ENCODE results near the gene ARSG. TPM values are rescaled to one million over a fixed set of nuclear protein-coding genes. Genes with fewer than 3 reads are reported as not detected.
A peak's percentile ranks its signal among the peaks of the same experiment; 100 is the strongest.
"Not testable (repeated sequence)": the region's sequence is repeated elsewhere in the genome, so short reads cannot be mapped to it uniquely, and the experiment has no call there.

Gene ARSG
- total and polyA plus RNA-seq, 2 experiments from 2014 or later, result 5.6 to 15.4 TPM

GRCh38 chr17:68346448-68346847, 55.2 kb downstream of the ARSG start:
- H3K27me3 ChIP-seq, result no peaks in the 10 kb centered on the region
- H3K4me1 ChIP-seq (ENCODE audit: low read depth), result no peaks in the 10 kb centered on the region
- H3K4me3 ChIP-seq, result no peak overlapping the region
- DNase-seq (ENCODE audit: low read depth in 1 of 2, low spot score in 1 of 2), result no peak
- TF ChIP-seq CTCF (IDR thresholded peaks at IDR 0.05; ENCODE audit: low read depth, low read length), result no peak
- no peak overlapping the region for H3K27ac ChIP-seq
- no peaks in the 10 kb centered on the region for H3K9me3 ChIP-seq (ENCODE audit: low read depth)
- H3K36me3 ChIP-seq, result no peaks in the 10 kb centered on the region

GRCh38 chr17:68347380-68347779, 56.1 kb downstream of the ARSG start:
- Histone ChIP-seq H3K4me1 (ENCODE audit: low read depth) (no peaks in the 10 kb centered on the region), H3K27ac (no peak overlapping the region), H3K4me3 (no peak overlapping the region), H3K27me3 (no peaks in the 10 kb centered on the region), H3K9me3 (ENCODE audit: low read depth) (no peaks in the 10 kb centered on the region), H3K36me3 (no peaks in the 10 kb centered on the region)
- DNase-seq (ENCODE audit: low read depth in 1 of 2, low spot score in 1 of 2), result no peak
- no peak for TF ChIP-seq CTCF (IDR thresholded peaks at IDR 0.05; ENCODE audit: low read depth, low read length)

- no peaks in the 10 kb centered on the region for H3K36me3 ChIP-seq
- DNase-seq (ENCODE audit: low read depth in 1 of 2, low spot score in 1 of 2), result no peak
- no peak overlapping the region for H3K4me3 ChIP-seq
- no peak overlapping the region for H3K27ac ChIP-seq
- no peaks in the 10 kb centered on the region for H3K27me3 ChIP-seq
- no peaks in the 10 kb centered on the region for H3K9me3 ChIP-seq (ENCODE audit: low read depth)
- no peaks in the 10 kb centered on the region for H3K4me1 ChIP-seq (ENCODE audit: low read depth)
- TF ChIP-seq CTCF (IDR thresholded peaks at IDR 0.05; ENCODE audit: low read depth, low read length), result no peak
Measured at GRCh38 chr17:68349157-68349556, 57.9 kb downstream of the ARSG start.

GRCh38 chr17:68351395-68351794, 60.1 kb downstream of the ARSG start:
- peak in 1 of 2 donors; percentile 63 for DNase-seq (ENCODE audit: low read depth in 1 of 2, low spot score in 1 of 2)
- Histone ChIP-seq H3K36me3 (no peaks in the 10 kb centered on the region), H3K4me1 (ENCODE audit: low read depth) (no peaks in the 10 kb centered on the region), H3K27ac (no peak overlapping the region), H3K4me3 (no peak overlapping the region), H3K9me3 (ENCODE audit: low read depth) (no peaks in the 10 kb centered on the region), H3K27me3 (no peaks in the 10 kb centered on the region)
- peak; percentile 40 for TF ChIP-seq CTCF (IDR thresholded peaks at IDR 0.05; ENCODE audit: low read depth, low read length)

- Histone ChIP-seq H3K27me3 (no peaks in the 10 kb centered on the region), H3K9me3 (ENCODE audit: low read depth) (no peaks in the 10 kb centered on the region), H3K27ac (no peak overlapping the region), H3K36me3 (no peaks in the 10 kb centered on the region), H3K4me1 (ENCODE audit: low read depth) (no peaks in the 10 kb centered on the region), H3K4me3 (no peak overlapping the region)
- no peak for TF ChIP-seq CTCF (IDR thresholded peaks at IDR 0.05; ENCODE audit: low read depth, low read length)
- DNase-seq (ENCODE audit: low read depth in 1 of 2, low spot score in 1 of 2), result no peak
Measured at GRCh38 chr17:68352041-68352440, 60.7 kb downstream of the ARSG start.

GRCh38 chr17:68352671-68353070, 61.4 kb downstream of the ARSG start:
- H3K27ac ChIP-seq; H3K4me1 ChIP-seq (ENCODE audit: low read depth); DNase-seq (ENCODE audit: low read depth in 1 of 2, low spot score in 1 of 2); H3K36me3 ChIP-seq; H3K27me3 ChIP-seq; H3K4me3 ChIP-seq; H3K9me3 ChIP-seq (ENCODE audit: low read depth): not testable (repeated sequence)
